Endothelial cell of umbilical vein (primary cell): ENCODE measurements around the gene GSTK1. TPM values are rescaled to one million over a fixed set of nuclear protein-coding genes. Genes with fewer than 3 reads are reported as not detected.

ENCODE experiments used
- BruUV-seq: library from RNA; stranded (reverse); fragments of 400-500 nt; replicated peaks from 2 replicates; lab custom pipeline; 2021; lab: Mats Ljungman, UMichigan
- CTCF ChIA-PET: fragments of 300-600, 350-600 bp; sonication (Branson Sonifier 250); formaldehyde crosslinking; loops from one replicate; lab custom pipeline; 2021; ENCODE audit warnings: antibody characterized with exemption, inconsistent platforms; lab: Charles Lee
- POLR2A ChIA-PET: fragments of 300-600, 350-600 bp; sonication (Branson Sonifier 250); formaldehyde crosslinking; loops from one replicate; lab custom pipeline; 2021; ENCODE audit warnings: antibody characterized with exemption, inconsistent platforms; lab: Charles Lee
- DNase-seq: peaks from one replicate; pipeline ENCODE4 v3.0.0-alpha.2; 2011; ENCODE audit warnings: low read depth, low spot score
- FAIRE-seq: peaks from 2 replicates; lab custom pipeline; 2011; peaks lifted over from hg19 to GRCh38; lab: Jason Lieb, UNC
- H2AFZ ChIP-seq: 2 replicates; pipeline ENCODE4 v1.6.0; 2012; ENCODE audit warnings: low read depth, low read length, control low read depth, inconsistent platforms
- H3K27ac ChIP-seq: 2 replicates; pipeline ENCODE4 v1.5.1; 2011; ENCODE audit warnings: low read depth, mild to moderate bottlenecking, control low read depth, low read length, moderate library complexity; ENCODE audit not compliant: insufficient read depth
- H3K27me3 ChIP-seq, 2 experiments: 2 replicates each; pipeline versions ENCODE4 v1.6.0 to v1.6.1; 2011; ENCODE audit warnings: low read length in 2 of 2, mixed read lengths in 1 of 2; ENCODE audit not compliant: control insufficient read depth in 2 of 2, insufficient read depth in 2 of 2
- H3K36me3 ChIP-seq, 2 experiments: 2 replicates in 1 of 2; 3 replicates in 1 of 2; pipeline ENCODE4 v1.5.1; 2011; ENCODE audit warnings: low read length in 2 of 2, mild to moderate bottlenecking in 1 of 2, moderate library complexity in 1 of 2; ENCODE audit not compliant: control insufficient read depth in 2 of 2, insufficient read depth in 2 of 2; ENCODE audit errors: extremely low read depth in 1 of 2
- H3K4me1 ChIP-seq: 3 replicates; pipeline ENCODE4 v1.5.1; 2011; ENCODE audit warnings: mild to moderate bottlenecking, low read length; ENCODE audit not compliant: control insufficient read depth, insufficient read depth; ENCODE audit errors: extremely low read depth
- H3K4me2 ChIP-seq: 2 replicates; pipeline ENCODE4 v1.6.1; 2011; ENCODE audit warnings: low read length, control low read depth, mixed read lengths; ENCODE audit not compliant: insufficient read depth
- H3K4me3 ChIP-seq, 3 experiments: fragments of 200-600 bp in 1 of 3; sonication (generic), shearing (Covaris generic) in 1 of 3; replicated peaks in 1 of 3; 2 replicates each; pipeline ENCODE4 v1.5.1; 2011 to 2016; ENCODE audit warnings: control low read depth in 3 of 3, low read length in 3 of 3, mild to moderate bottlenecking in 2 of 3, inconsistent platforms in 1 of 3, low read depth in 1 of 3, moderate library complexity in 1 of 3; ENCODE audit not compliant: insufficient read depth in 1 of 3
- H3K79me2 ChIP-seq: 2 replicates; pipeline ENCODE4 v1.6.0; 2012; ENCODE audit warnings: low read length, inconsistent platforms; ENCODE audit not compliant: control insufficient read depth, insufficient read depth
- H3K9ac ChIP-seq: replicated peaks from 2 replicates; pipeline ENCODE3; 2011; ENCODE audit warnings: low read length, control low read depth; ENCODE audit not compliant: insufficient read depth; ENCODE audit errors: extremely low read depth
- H3K9me1 ChIP-seq: replicated peaks from 3 replicates; pipeline ENCODE4 v1.6.0; 2011; ENCODE audit warnings: mild to moderate bottlenecking, low read length; ENCODE audit not compliant: control insufficient read depth, insufficient read depth; ENCODE audit errors: extremely low read depth
- H3K9me3 ChIP-seq: replicated peaks from 2 replicates; pipeline ENCODE4 v1.5.1; 2012; ENCODE audit warnings: low read length, inconsistent platforms; ENCODE audit not compliant: control insufficient read depth, insufficient read depth
- H4K20me1 ChIP-seq: replicated peaks from 2 replicates; pipeline ENCODE3; 2011; ENCODE audit warnings: mild to moderate bottlenecking, low read length; ENCODE audit not compliant: control insufficient read depth, insufficient read depth; ENCODE audit errors: extremely low read depth
- EZH2 ChIP-seq: IDR thresholded peaks from 2 replicates; pipeline ENCODE4 v1.6.1; 2012; ENCODE audit warnings: borderline replicate concordance, low read depth, mild to moderate bottlenecking, moderate library complexity, low read length, inconsistent platforms; ENCODE audit not compliant: severe bottlenecking
- FOS ChIP-seq: IDR thresholded peaks from 2 replicates; pipeline ENCODE4 v1.6.1; 2011; ENCODE audit warnings: mild to moderate bottlenecking, low read length, moderate library complexity, borderline replicate concordance; ENCODE audit not compliant: insufficient read depth
- GATA2 ChIP-seq: IDR thresholded peaks from 2 replicates; pipeline ENCODE4 v1.7.0; 2011; ENCODE audit warnings: low read depth, mild to moderate bottlenecking, moderate library complexity, mixed read lengths, low read length; ENCODE audit not compliant: insufficient read length, insufficient read depth
- JUN ChIP-seq: IDR thresholded peaks from 2 replicates; pipeline ENCODE4 v1.6.1; 2011; ENCODE audit warnings: borderline replicate concordance, low read depth; ENCODE audit not compliant: insufficient read length, insufficient read depth
- MAX ChIP-seq: IDR thresholded peaks from 2 replicates; pipeline ENCODE4 v1.6.1; 2011; ENCODE audit not compliant: insufficient read depth, insufficient read length
- MYC ChIP-seq: IDR thresholded peaks from one replicate; pipeline ENCODE4 v1.6.1; 2011; ENCODE audit warnings: mild to moderate bottlenecking, low read depth, low read length
- POLR2A ChIP-seq: IDR thresholded peaks from 2 replicates; pipeline ENCODE4 v1.6.1; 2012; ENCODE audit warnings: low read depth, mild to moderate bottlenecking, control low read depth, low read length
- POLR2AphosphoS5 ChIP-seq: IDR thresholded peaks from 2 replicates; pipeline ENCODE4 v1.6.1; 2012; ENCODE audit warnings: low read depth, mild to moderate bottlenecking, control low read depth, low read length, moderate library complexity; ENCODE audit not compliant: insufficient read depth
- dilution Hi-C: fragments of 300-500 bp; cut with MboI; formaldehyde crosslinking; loops from one replicate; pipeline ENCODE4 v1.15.0; 2019; ENCODE audit warnings: low sequenced_read_pairs; ENCODE audit not compliant: extremely low pct_ligation_motif_present
- intact Hi-C: fragments of 100-400 bp; cut with micrococcal nuclease; formaldehyde crosslinking; loops from one replicate; pipeline ENCODE4 v1.10.0; 2022
- polyA plus RNA-seq, 4 experiments: library from polyadenylated mRNA; depleted of rRNA in 3 of 4; stranded (reverse) in 3 of 4; unstranded in 1 of 4; fragments of >200 nt; gene quantifications; 2 replicates each; pipeline versions ENCODE4 v1.2.1 to v1.2.3, GENCODE V29; 2011 to 2012; ENCODE audit warnings: missing spikeins in 1 of 4
- total RNA-seq: library from RNA; stranded (reverse); gene quantifications from 2 replicates; pipeline ENCODE4 v1.2.3, GENCODE V29; 2021
- TF ChIP-seq, protein P1 (sequence below), 2 donors: IDR thresholded peaks; 1 replicate in 1 of 2; 2 replicates in 1 of 2; pipeline ENCODE4 v1.5.1; 2011; ENCODE audit warnings: low read length in 2 of 2, mild to moderate bottlenecking in 2 of 2, moderate library complexity in 2 of 2, control low read depth in 1 of 2, inconsistent platforms in 1 of 2, low read depth in 1 of 2; ENCODE audit not compliant: insufficient read depth in 1 of 2; ENCODE audit errors: extremely low read depth in 1 of 2

The GSTK1 gene
- total and polyA plus RNA-seq, 2 donors (not counting 3 experiments of a cell fraction or from before 2014, with no cell fraction given): 119 to 132 TPM

- dilution Hi-C loops: no loop called here
- intact Hi-C loops: no loop called here
Observed at GRCh38 chr7:143256325-143256724, 6.9 kb upstream of the GSTK1 start.

More at GRCh38 chr7:143256325-143256724, 6.9 kb upstream of the GSTK1 start:
- no peaks in the 10 kb centered on the region for H3K27me3 ChIP-seq
- no peaks in the 10 kb centered on the region for H3K9me1 ChIP-seq
- H3K9ac ChIP-seq: no peak overlapping the region
- POLR2A ChIA-PET: no interaction called here
- H2AFZ ChIP-seq: no peak overlapping the region
- H3K36me3 ChIP-seq: no peaks in the 10 kb centered on the region
- H4K20me1 ChIP-seq: no peaks in the 10 kb centered on the region
- H3K27ac ChIP-seq: no peak overlapping the region
- FAIRE-seq (no peak), DNase-seq (no peak)
- BruUV-seq: no TSS peak
- TF ChIP-seq FOS: no peak
- TF ChIP-seq MAX: no peak
- TF ChIP-seq MYC: no peak
- TF ChIP-seq EZH2: no peak
- TF ChIP-seq POLR2AphosphoS5: no peak
- TF ChIP-seq, protein P1, sequence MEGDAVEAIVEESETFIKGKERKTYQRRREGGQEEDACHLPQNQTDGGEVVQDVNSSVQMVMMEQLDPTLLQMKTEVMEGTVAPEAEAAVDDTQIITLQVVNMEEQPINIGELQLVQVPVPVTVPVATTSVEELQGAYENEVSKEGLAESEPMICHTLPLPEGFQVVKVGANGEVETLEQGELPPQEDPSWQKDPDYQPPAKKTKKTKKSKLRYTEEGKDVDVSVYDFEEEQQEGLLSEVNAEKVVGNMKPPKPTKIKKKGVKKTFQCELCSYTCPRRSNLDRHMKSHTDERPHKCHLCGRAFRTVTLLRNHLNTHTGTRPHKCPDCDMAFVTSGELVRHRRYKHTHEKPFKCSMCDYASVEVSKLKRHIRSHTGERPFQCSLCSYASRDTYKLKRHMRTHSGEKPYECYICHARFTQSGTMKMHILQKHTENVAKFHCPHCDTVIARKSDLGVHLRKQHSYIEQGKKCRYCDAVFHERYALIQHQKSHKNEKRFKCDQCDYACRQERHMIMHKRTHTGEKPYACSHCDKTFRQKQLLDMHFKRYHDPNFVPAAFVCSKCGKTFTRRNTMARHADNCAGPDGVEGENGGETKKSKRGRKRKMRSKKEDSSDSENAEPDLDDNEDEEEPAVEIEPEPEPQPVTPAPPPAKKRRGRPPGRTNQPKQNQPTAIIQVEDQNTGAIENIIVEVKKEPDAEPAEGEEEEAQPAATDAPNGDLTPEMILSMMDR (IDR thresholded peaks at IDR 0.05; ENCODE audit: extremely low read depth in 1 of 2, insufficient read depth in 1 of 2, low read depth in 1 of 2, low read length in 2 of 2): no peak
- TF ChIP-seq GATA2: no peak
- TF ChIP-seq POLR2A: no peak
- TF ChIP-seq JUN: no peak
- no peaks in the 10 kb centered on the region for H3K9me3 ChIP-seq
- H3K79me2 ChIP-seq: no peaks in the 10 kb centered on the region
- H3K4me3 ChIP-seq: no peak overlapping the region
- CTCF ChIA-PET: interaction anchor here (1.6 to 2.6 kb wide), 3 partner anchors 16 to 124 kb away, joined by 4 to 19 read pairs (median 6); no protein-coding TSS in a partner anchor
- no peak overlapping the region for H3K4me2 ChIP-seq
- H3K4me1 ChIP-seq: peaks cover 2% of the 10 kb centered on the region
